HCT116 (cell line): ENCODE data around the gene EFCAB8. TPM values are rescaled to one million over a fixed set of nuclear protein-coding genes. Genes with fewer than 3 reads are reported as not detected.

ENCODE experiments used
- ATAC-seq: fragments of 200-7000 bp; cut with Tn5 transposase; 2 replicates; pipeline ENCODE4 v1.9.1; 2020; ENCODE audit warnings: mild to moderate bottlenecking, moderate library complexity
- BruUV-seq: library from RNA; stranded (reverse); fragments of 400-500 nt; replicated peaks from 2 replicates; lab custom pipeline; 2021; lab: Mats Ljungman, UMichigan
- CTCF ChIA-PET: fragments of 300-600 bp; sonication (Branson Sonifier 250); formaldehyde crosslinking; loops from one replicate; lab custom pipeline; 2021; ENCODE audit warnings: antibody characterized with exemption; lab: Charles Lee
- POLR2A ChIA-PET: fragments of 300-600, 350-600 bp; sonication (Branson Sonifier 250); formaldehyde crosslinking; loops from one replicate; lab custom pipeline; 2021; ENCODE audit warnings: antibody characterized with exemption; lab: Charles Lee
- RAD21 ChIA-PET, 2 experiments: fragments of 300-600 bp; sonication (Branson Sonifier 250); formaldehyde crosslinking; loops; one replicate each; lab custom pipeline; 2023; ENCODE audit warnings: low total read pairs in 2 of 2; ENCODE audit not compliant: uncharacterized antibody in 2 of 2, unreplicated experiment in 2 of 2, low non-redundant PET in 1 of 2; lab: Charles Lee
- DNase-seq: peaks from one replicate; pipeline ENCODE4 v3.0.0-alpha.2; 2010; ENCODE audit warnings: low read depth, low spot score
- H2AFZ ChIP-seq: fragments of 200-600 bp; shearing (Covaris generic), sonication (generic); 2 replicates; pipeline ENCODE4 v1.6.1; 2017; ENCODE audit warnings: low read depth, mixed run types, mixed read lengths, antibody characterized with exemption, low read length; ENCODE audit not compliant: poor library complexity, severe bottlenecking
- H3K27ac ChIP-seq: 2 replicates; pipeline ENCODE4 v1.5.1; 2012; ENCODE audit warnings: low read depth, low read length
- H3K27me3 ChIP-seq: fragments of 200-600 bp; sonication (generic); 2 replicates; pipeline ENCODE4 v1.6.1; 2016; ENCODE audit warnings: mixed run types, low read length, mixed read lengths; ENCODE audit not compliant: insufficient read depth
- H3K36me3 ChIP-seq, 2 experiments: fragments of 200-500 bp in 1 of 2; fragments of 200-600 bp in 1 of 2; sonication (Bioruptor generic) in 1 of 2; sonication (generic) in 1 of 2; 2 replicates each; pipeline versions ENCODE4 v1.5.1 to v1.6.1; 2014 to 2016; ENCODE audit warnings: low read length in 2 of 2, inconsistent platforms in 1 of 2, mixed read lengths in 1 of 2, mixed run types in 1 of 2; ENCODE audit not compliant: insufficient read depth in 2 of 2, control insufficient read depth in 1 of 2
- H3K4me1 ChIP-seq, 2 experiments: fragments of 200-600 bp in 1 of 2; sonication (generic) in 1 of 2; 2 replicates each; pipeline versions ENCODE4 v1.5.1 to v1.6.1; 2012 to 2017; ENCODE audit warnings: low read length in 2 of 2, inconsistent platforms in 1 of 2, mild to moderate bottlenecking in 1 of 2, mixed read lengths in 1 of 2, mixed run types in 1 of 2, moderate library complexity in 1 of 2; ENCODE audit not compliant: insufficient read depth in 2 of 2, control insufficient read depth in 1 of 2
- H3K4me2 ChIP-seq: fragments of 200-600 bp; sonication (generic); 2 replicates; pipeline ENCODE4 v1.6.1; 2017; ENCODE audit warnings: mixed run types, low read length, mixed read lengths
- H3K4me3 ChIP-seq, 2 experiments: fragments of 200-600 bp in 1 of 2; sonication (generic) in 1 of 2; replicated peaks in 1 of 2; 2 replicates each; pipeline ENCODE4 v1.5.1; 2011 to 2016; ENCODE audit warnings: low read length in 2 of 2, control low read depth in 1 of 2, low read depth in 1 of 2, mild to moderate bottlenecking in 1 of 2, mixed read lengths in 1 of 2, mixed run types in 1 of 2
- H3K79me2 ChIP-seq: fragments of 200-600 bp; sonication (generic); 2 replicates; pipeline ENCODE4 v1.6.1; 2017; ENCODE audit warnings: mild to moderate bottlenecking, mixed run types, low read length, moderate library complexity, mixed read lengths; ENCODE audit not compliant: insufficient read depth
- H3K9ac ChIP-seq: fragments of 200-600 bp; sonication (generic); 2 replicates; pipeline ENCODE4 v1.6.1; 2016; ENCODE audit warnings: low read length, mixed read lengths
- H3K9me2 ChIP-seq: fragments of 200-600 bp; sonication (generic), shearing (Covaris generic); 2 replicates; pipeline ENCODE4 v1.6.1; 2017; ENCODE audit warnings: mixed run types, mild to moderate bottlenecking, moderate library complexity; ENCODE audit not compliant: insufficient read depth
- H3K9me3 ChIP-seq, 2 experiments: fragments of 200-500 bp in 1 of 2; fragments of 200-600 bp in 1 of 2; sonication (Bioruptor generic) in 1 of 2; sonication (generic) in 1 of 2; 2 replicates each; pipeline ENCODE4 v1.6.1; 2014 to 2017; ENCODE audit warnings: low read length in 2 of 2, mixed read lengths in 2 of 2, inconsistent platforms in 1 of 2, low read depth in 1 of 2, mild to moderate bottlenecking in 1 of 2, mixed run types in 1 of 2, moderate library complexity in 1 of 2; ENCODE audit not compliant: control insufficient read depth in 1 of 2, insufficient read depth in 1 of 2
- H4K20me1 ChIP-seq: fragments of 200-600 bp; sonication (generic), shearing (Covaris generic); 2 replicates; pipeline ENCODE4 v1.6.1; 2017; ENCODE audit warnings: mixed run types, mild to moderate bottlenecking, moderate library complexity; ENCODE audit not compliant: insufficient read depth
- CTCF ChIP-seq, 3 experiments: fragments of 200-600 bp in 1 of 3; sonication (generic) in 1 of 3; IDR thresholded peaks in 2 of 3; conservative IDR thresholded peaks in 1 of 3; 2 replicates each; pipeline ENCODE4 v1.5.1; 2012 to 2017; ENCODE audit warnings: low read depth in 2 of 3, low read length in 2 of 3, antibody characterized with exemption in 1 of 3, borderline replicate concordance in 1 of 3, control low read depth in 1 of 3, mild to moderate bottlenecking in 1 of 3, mixed read lengths in 1 of 3, mixed run types in 1 of 3, moderate library complexity in 1 of 3; ENCODE audit not compliant: insufficient read depth in 1 of 3
- EZH2 ChIP-seq: fragments of 200-600 bp; sonication (generic); IDR thresholded peaks from 2 replicates; pipeline ENCODE4 v1.6.1; 2017; ENCODE audit warnings: antibody characterized with exemption, mixed run types
- EZH2phosphoT487 ChIP-seq: fragments of 200-600 bp; IDR thresholded peaks from 2 replicates; pipeline ENCODE4 v1.6.1; 2018; ENCODE audit warnings: antibody characterized with exemption, borderline replicate concordance
- JUND ChIP-seq: IDR thresholded peaks from 2 replicates; pipeline ENCODE4 v1.6.1; 2012
- MAX ChIP-seq: IDR thresholded peaks from 2 replicates; pipeline ENCODE4 v1.6.1; 2012
- POLR2A ChIP-seq: IDR thresholded peaks from 2 replicates; pipeline ENCODE4 v1.7.0; 2011; ENCODE audit warnings: borderline replicate concordance; ENCODE audit not compliant: insufficient read depth, insufficient read length; ENCODE audit errors: extremely low read depth
- POLR2AphosphoS5 ChIP-seq: IDR thresholded peaks from 2 replicates; pipeline ENCODE4 v1.6.1; 2011; ENCODE audit warnings: mild to moderate bottlenecking, low read depth, low read length, moderate library complexity
- RAD21 ChIP-seq: IDR thresholded peaks from 2 replicates; pipeline ENCODE4 v1.6.1; 2012; ENCODE audit warnings: low read depth, mild to moderate bottlenecking
- SP1 ChIP-seq: IDR thresholded peaks from 2 replicates; pipeline ENCODE4 v1.6.1; 2012; ENCODE audit warnings: low read depth
- ZNF274 ChIP-seq: fragments of 200-500 bp; sonication (Bioruptor generic); IDR thresholded peaks from 2 replicates; pipeline ENCODE4 v1.6.1; 2014; ENCODE audit warnings: mild to moderate bottlenecking, low read depth, low read length, inconsistent platforms
- intact Hi-C: fragments of 100-400 bp; cut with micrococcal nuclease; formaldehyde crosslinking; loops from 2 replicates; pipeline ENCODE4 v1.10.0; 2022
- total RNA-seq: library from RNA; stranded (reverse); gene quantifications from one replicate; pipeline ENCODE4 v1.2.1, GENCODE V29; 2021; ENCODE audit not compliant: unreplicated experiment
- TF ChIP-seq, protein P1 (sequence below): IDR thresholded peaks from 2 replicates; pipeline ENCODE4 v1.6.1; 2012

The EFCAB8 gene
- total RNA-seq, 1 experiment from 2014 or later: 0.42 TPM

GRCh38 chr20:32878820-32879219 is 20.1 kb downstream of the EFCAB8 start:
- Histone ChIP-seq H2AFZ (no peak overlapping the region), H3K27me3 (no peaks in the 10 kb centered on the region), H3K27ac (no peak overlapping the region), H3K9me2 (no peaks in the 10 kb centered on the region), H3K4me2 (no peak overlapping the region), H4K20me1 (no peaks in the 10 kb centered on the region), H3K4me1 (no peaks in the 10 kb centered on the region), H3K79me2 (no peaks in the 10 kb centered on the region), H3K36me3 (no peaks in the 10 kb centered on the region), H3K4me3 (no peak overlapping the region), H3K9ac (no peak overlapping the region), H3K9me3 (no peaks in the 10 kb centered on the region)
- TF ChIP-seq, protein P1, sequence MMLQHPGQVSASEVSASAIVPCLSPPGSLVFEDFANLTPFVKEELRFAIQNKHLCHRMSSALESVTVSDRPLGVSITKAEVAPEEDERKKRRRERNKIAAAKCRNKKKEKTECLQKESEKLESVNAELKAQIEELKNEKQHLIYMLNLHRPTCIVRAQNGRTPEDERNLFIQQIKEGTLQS: no peak
- ChIA-PET POLR2A (no interaction called here), CTCF (no interaction called here), RAD21 (no interaction called here)
- ATAC-seq (no peak), DNase-seq (no peak)
- BruUV-seq: no TSS peak
- intact Hi-C loops: no loop called here

GRCh38 chr20:32879538-32879937 is 20.8 kb downstream of the EFCAB8 start:
- intact Hi-C loops: no loop called here
- Histone ChIP-seq H2AFZ (no peak overlapping the region), H3K9me3 (no peaks in the 10 kb centered on the region), H3K79me2 (no peaks in the 10 kb centered on the region), H3K27me3 (no peaks in the 10 kb centered on the region), H3K9ac (no peak overlapping the region), H3K36me3 (no peaks in the 10 kb centered on the region), H4K20me1 (no peaks in the 10 kb centered on the region), H3K4me1 (no peaks in the 10 kb centered on the region), H3K9me2 (no peaks in the 10 kb centered on the region), H3K27ac (no peak overlapping the region), H3K4me2 (no peak overlapping the region), H3K4me3 (no peak overlapping the region)
- CTCF ChIA-PET: no interaction called here
- POLR2A ChIA-PET: no interaction called here
- TF ChIP-seq RAD21 (no peak), EZH2phosphoT487 (no peak), JUND (no peak), MAX (no peak), EZH2 (no peak), CTCF (IDR thresholded peaks at IDR 0.05 in 2 of 3, conservative IDR thresholded peaks at IDR 0.05 in 1 of 3; ENCODE audit: borderline replicate concordance in 1 of 3, insufficient read depth in 1 of 3, low read depth in 2 of 3, low read length in 2 of 3) (no peak), SP1 (no peak), ZNF274 (no peak), POLR2A (no peak), POLR2AphosphoS5 (no peak)
- TF ChIP-seq, protein P1: no peak
- DNase-seq: no peak
- ATAC-seq: no peak
- RAD21 ChIA-PET: no interaction called here
- BruUV-seq: no TSS peak
